Daoy (cell line): ENCODE data around the gene MICAL2. TPM values are rescaled to one million over a fixed set of nuclear protein-coding genes. Genes with fewer than 3 reads are reported as not detected.

Source experiments
- DNase-seq: peaks from one replicate; pipeline ENCODE4 v3.0.0-alpha.2; 2015; ENCODE audit warnings: low read depth
- total RNA-seq: library from RNA; depleted of rRNA; stranded (reverse); fragments of >200 nt; shearing (Covaris generic); gene quantifications from 2 replicates; pipeline ENCODE4 v1.2.3, GENCODE V29; 2014

The MICAL2 gene
- total RNA-seq, 1 experiment from 2014 or later = 178 TPM

- DNase-seq = peak; percentile 73
Observed at GRCh38 chr11:12206529-12206928, 96.1 kb downstream of the MICAL2 start.

- DNase-seq = peak; percentile 93
Observed at GRCh38 chr11:12207384-12208150, 97.2 kb downstream of the MICAL2 start.

GRCh38 chr11:12209096-12209495 is 98.7 kb downstream of the MICAL2 start:
- DNase-seq = no peak

- DNase-seq = no peak
Observed at GRCh38 chr11:12210200-12210599, 99.8 kb downstream of the MICAL2 start.

- DNase-seq = no peak
Observed at GRCh38 chr11:12211331-12212065, 101.1 kb downstream of the MICAL2 start.

GRCh38 chr11:12212174-12212820 is 101.9 kb downstream of the MICAL2 start:
- DNase-seq = no peak

- peak; percentile 33 for DNase-seq
Observed at GRCh38 chr11:12212821-12213185, 102.4 kb downstream of the MICAL2 start.

- peak; percentile 85 for DNase-seq
Observed at GRCh38 chr11:12213883-12214282, 103.5 kb downstream of the MICAL2 start.

- DNase-seq = no peak
Observed at GRCh38 chr11:12214751-12215150, 104.4 kb downstream of the MICAL2 start.

- DNase-seq = no peak
Observed at GRCh38 chr11:12215181-12215593, 104.8 kb downstream of the MICAL2 start.

- DNase-seq = no peak
Observed at GRCh38 chr11:12216041-12216451, 105.7 kb downstream of the MICAL2 start.

- no peak for DNase-seq
Observed at GRCh38 chr11:12216671-12217374, 106.4 kb downstream of the MICAL2 start.

GRCh38 chr11:12217879-12218278 is 107.5 kb downstream of the MICAL2 start:
- no peak for DNase-seq

GRCh38 chr11:12218909-12219308 is 108.5 kb downstream of the MICAL2 start:
- DNase-seq = no peak

- DNase-seq = peak; percentile 79
Observed at GRCh38 chr11:12219757-12220156, 109.4 kb downstream of the MICAL2 start.

- no peak for DNase-seq
Observed at GRCh38 chr11:12220305-12220704, 109.9 kb downstream of the MICAL2 start.

GRCh38 chr11:12221051-12221535 is 110.7 kb downstream of the MICAL2 start:
- DNase-seq = no peak

- peak; percentile 73 for DNase-seq
Observed at GRCh38 chr11:12222055-12222792, 111.8 kb downstream of the MICAL2 start.

- peak; percentile 35 for DNase-seq
Observed at GRCh38 chr11:12223771-12224536, 113.6 kb downstream of the MICAL2 start.

GRCh38 chr11:12224537-12224893 is 114.1 kb downstream of the MICAL2 start:
- peak; percentile 99 for DNase-seq
